Heart left ventricle (tissue), 16 donors: ENCODE measurements around the gene DAPL1. TPM values are rescaled to one million over a fixed set of nuclear protein-coding genes. Genes with fewer than 3 reads are reported as not detected.
A peak's percentile ranks its signal among the peaks of the same experiment; 100 is the strongest.

Experiments
- ATAC-seq, 4 donors: fragments of 200-7000 bp; cut with Tn5 transposase; one replicate each; pipeline ENCODE4 v1.9.1; 2020 to 2022; ENCODE audit warnings: moderate library complexity in 4 of 4, mild to moderate bottlenecking in 3 of 4, moderate number of reproducible peaks in 1 of 4
- DNase-seq, 5 donors: peaks; one replicate each; pipeline ENCODE4 v3.0.0-alpha.2; 2020
- H3K27ac ChIP-seq, 12 donors: fragments of 200-600 bp; sonication (generic) in 4 of 12; one replicate each; pipeline versions ENCODE4 v1.5.0 to v1.8.0; 2016 to 2022; ENCODE audit warnings: mild to moderate bottlenecking in 2 of 12
- H3K27me3 ChIP-seq, 9 donors: fragments of 200-600 bp; sonication (generic) in 2 of 9; one replicate each; pipeline versions ENCODE4 v1.5.1 to v1.8.0; 2016 to 2022; ENCODE audit warnings: mild to moderate bottlenecking in 3 of 9
- H3K36me3 ChIP-seq, 9 donors: fragments of 200-600 bp; sonication (generic) in 2 of 9; one replicate each; pipeline versions ENCODE4 v1.5.0 to v1.8.0; 2018 to 2022; ENCODE audit warnings: mild to moderate bottlenecking in 2 of 9
- H3K4me1 ChIP-seq, 12 donors: fragments of 200-600 bp; sonication (generic) in 4 of 12; one replicate each; pipeline versions ENCODE4 v1.5.0 to v1.8.0; 2016 to 2022; ENCODE audit warnings: mild to moderate bottlenecking in 3 of 12
- H3K4me3 ChIP-seq, 12 donors: fragments of 200-600 bp; sonication (generic) in 4 of 12; one replicate each; pipeline versions ENCODE4 v1.5.0 to v1.8.0; 2017 to 2022; ENCODE audit warnings: mild to moderate bottlenecking in 9 of 12, moderate library complexity in 4 of 12
- H3K9me3 ChIP-seq, 12 donors: fragments of 200-600 bp; sonication (generic) in 4 of 12; one replicate each; pipeline versions ENCODE4 v1.5.0 to v1.8.0; 2016 to 2022; ENCODE audit warnings: mild to moderate bottlenecking in 1 of 12
- CTCF ChIP-seq, 12 donors: fragments of 200-600 bp; sonication (generic) in 4 of 12; IDR thresholded peaks; one replicate each; pipeline versions ENCODE4 v1.5.0 to v1.8.0; 2018 to 2022; ENCODE audit warnings: antibody characterized with exemption in 12 of 12, mild to moderate bottlenecking in 5 of 12
- POLR2A ChIP-seq, 2 donors: fragments of 450-650 bp; IDR thresholded peaks; one replicate each; pipeline ENCODE4 v1.6.1; 2017; ENCODE audit warnings: antibody characterized with exemption in 2 of 2, mild to moderate bottlenecking in 2 of 2, moderate library complexity in 2 of 2
- WGBS, 4 donors: extraction: QIAGEN DNeasy Blood & Tissue Kit in 2 of 4; methylation state at CpG; one replicate each; pipeline versions ENCODE4 v1.1.5 to v1.1.7; 2013 to 2018; 5-methylcytosine and 5-hydroxymethylcytosine counted together
- intact Hi-C, 10 donors: fragments of 100-400 bp; cut with DNase I; formaldehyde crosslinking; loops; one replicate each; pipeline versions ENCODE4 v1.11.1 to v1.14.2; 2022
- polyA plus RNA-seq, 2 donors: library from polyadenylated mRNA; stranded (reverse); fragments of 200-250 nt; gene quantifications; one replicate each; pipeline ENCODE4 v1.2.3, GENCODE V29; 2013
- total RNA-seq, 9 donors: library from RNA; depleted of rRNA in 2 of 9; stranded (reverse); fragments of >200 nt in 2 of 9; fragmentation: NEBNext Ultra II Directional in 3 of 9; extraction: Animal tissue kit (Norgen Biotek cat#: 25700) in 3 of 9; gene quantifications; one replicate each; pipeline versions ENCODE4 v1.1.0 to v1.2.4, GENCODE V29; 2016 to 2023
- donor health status: ischemic (EF 13 %, LVEDD 7.1; RV severe dilation, severe dysfunction).
- donor health status: healthy with polysubstance abuse.
- donor health status: DM: no; HTN: yes; CAD: no.
- donor health status: DM: no; HTN: no; CAD: no.
- donor health status: ischemic (EF 25% LVEDD 6.9; RV normal size, moderate dysfunction).
- donor health status: ischemic (EF 25% LVEDD 5.7; RV mildly dilated, moderate dysfunction).
- donor health status: healthy.
- donor health status: DM: yes; HTN: yes; CAD: no.
- donor health status: ischemic (EF 35%, LVEDD 5.7; RV mildly dilated, moderate dysfunction).
- donor health status: nonischemic (EF 11% LVEDD 7.7; RV severe dilation, severe dysfunction).
- donor health status: DM: yes; HTN: yes; CAD: no.
- donor health status: PGD.
- donor health status: ischemic (EF 29% LVEDD 5.4; RV normal size, mild dysfunction).
- donor health status: nonischemic (EF 23%, LVEDD 6.1; RV moderate dilation, normal function).

Gene DAPL1
- total and polyA plus RNA-seq, 11 donors, result 1.3 TPM; not detected in 10

DNA sequence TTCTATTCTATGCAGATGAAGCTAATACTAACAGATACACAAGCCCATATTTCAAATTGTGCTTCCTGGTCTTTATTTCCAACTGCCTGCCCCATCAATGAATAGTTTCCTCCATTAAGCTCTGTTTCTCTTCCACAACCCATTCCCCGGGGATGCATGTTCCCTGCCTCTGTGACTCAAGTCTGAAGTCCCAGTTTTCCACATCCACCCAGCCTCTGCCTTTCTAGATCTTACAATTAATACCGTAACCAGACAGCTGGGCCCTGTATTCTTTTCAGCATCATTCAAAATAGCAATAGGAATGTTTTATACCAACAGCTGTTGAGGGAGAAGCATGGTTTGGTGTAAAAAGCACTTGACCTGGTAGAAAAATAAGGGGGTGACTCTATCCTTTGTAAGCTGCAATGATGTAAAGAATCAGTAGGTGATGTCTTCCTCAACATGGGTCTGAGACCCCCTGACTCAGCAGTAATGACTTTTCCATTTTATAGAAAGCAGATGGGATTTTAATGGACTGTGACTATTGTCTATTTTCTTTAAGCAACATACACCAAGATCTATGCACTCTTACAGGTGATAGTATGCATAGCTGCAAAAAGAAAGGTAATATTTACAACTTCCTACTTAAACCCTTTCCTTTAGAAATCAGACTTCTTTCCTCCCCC lies 46.1 kb upstream of the DAPL1 start:
- no peaks in the 10 kb centered on the region for H3K9me3 ChIP-seq
- no peak overlapping the region for H3K4me3 ChIP-seq
- intact Hi-C loops, result loop anchor here in 8 of 10 donors (5.0 to 10.0 kb wide), 6 partner anchors 74 to 724 kb away; partner anchors contain the start of genes CCDC148 (in 3 of the 8) and PKP4 (in 3 of the 8)
- no peak overlapping the region for H3K27ac ChIP-seq
- no peaks in the 10 kb centered on the region for H3K27me3 ChIP-seq
- H3K4me1 ChIP-seq, result peaks cover 3 to 39% (median 17%) of the 10 kb centered on the region in 12 donors
- DNase-seq (peak in 3 of 5 donors; percentile 37 to 59 (median 53)), ATAC-seq (peak in 3 of 4 donors; percentile 48 to 72 (median 52))
- no peaks in the 10 kb centered on the region for H3K36me3 ChIP-seq
- TF ChIP-seq POLR2A (IDR thresholded peaks at IDR 0.05) (no peak), CTCF (IDR thresholded peaks at IDR 0.05) (no peak)
- WGBS, 4 donors, result 63 to 75% (median 67%) methylated on average over 2 of the region's 2 CpGs

DNA sequence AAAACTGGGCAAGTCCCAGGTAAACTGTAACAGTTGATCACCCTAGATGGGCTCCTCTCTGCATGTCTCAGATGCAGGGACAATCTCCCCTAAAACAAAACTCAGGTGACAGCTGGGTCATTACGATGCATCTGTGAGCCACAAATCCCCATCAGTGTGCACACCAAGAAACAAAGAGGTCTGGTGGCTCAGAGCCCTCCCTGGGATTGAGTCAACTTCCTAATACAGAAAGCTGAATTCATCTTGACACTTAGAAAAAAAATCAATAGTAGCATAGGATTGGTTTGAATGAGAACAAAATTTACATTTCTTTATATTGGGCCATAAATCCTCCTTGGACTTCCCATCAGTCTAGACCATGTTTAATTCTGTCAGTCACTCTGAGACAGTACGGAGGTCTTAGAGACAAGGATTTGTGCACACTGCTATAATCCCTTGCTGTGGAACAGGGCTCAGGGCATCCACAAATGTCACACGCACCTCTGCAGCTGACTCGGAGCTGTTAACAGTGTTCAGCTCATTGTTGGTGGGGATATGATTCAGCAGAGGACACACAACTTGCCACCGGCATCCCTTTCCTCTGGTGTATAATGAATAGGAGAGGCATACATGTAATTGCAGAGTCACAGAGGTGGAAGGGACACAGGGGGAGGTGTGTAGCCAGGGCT lies 44.5 kb upstream of the DAPL1 start:
- Histone ChIP-seq H3K4me3 (no peak overlapping the region), H3K9me3 (no peaks in the 10 kb centered on the region), H3K36me3 (no peaks in the 10 kb centered on the region), H3K27me3 (no peaks in the 10 kb centered on the region), H3K4me1 (peaks cover 3 to 26% (median 11%) of the 10 kb centered on the region in 12 donors), H3K27ac (no peak overlapping the region)
- intact Hi-C loops, result loop anchor here (2.0 to 10.0 kb wide), 9 partner anchors 86 to 1253 kb away; partner anchors contain the start of genes CCDC148 (in 4 of the 10) and PKP4 (in 4 of the 10)
- 91 to 98% (median 93%) methylated on average over 5 of the region's 5 CpGs for WGBS, 4 donors
- no peak for ATAC-seq
- no peak for TF ChIP-seq CTCF (IDR thresholded peaks at IDR 0.05)
- TF ChIP-seq POLR2A (IDR thresholded peaks at IDR 0.05), result no peak
- no peak for DNase-seq

DNA sequence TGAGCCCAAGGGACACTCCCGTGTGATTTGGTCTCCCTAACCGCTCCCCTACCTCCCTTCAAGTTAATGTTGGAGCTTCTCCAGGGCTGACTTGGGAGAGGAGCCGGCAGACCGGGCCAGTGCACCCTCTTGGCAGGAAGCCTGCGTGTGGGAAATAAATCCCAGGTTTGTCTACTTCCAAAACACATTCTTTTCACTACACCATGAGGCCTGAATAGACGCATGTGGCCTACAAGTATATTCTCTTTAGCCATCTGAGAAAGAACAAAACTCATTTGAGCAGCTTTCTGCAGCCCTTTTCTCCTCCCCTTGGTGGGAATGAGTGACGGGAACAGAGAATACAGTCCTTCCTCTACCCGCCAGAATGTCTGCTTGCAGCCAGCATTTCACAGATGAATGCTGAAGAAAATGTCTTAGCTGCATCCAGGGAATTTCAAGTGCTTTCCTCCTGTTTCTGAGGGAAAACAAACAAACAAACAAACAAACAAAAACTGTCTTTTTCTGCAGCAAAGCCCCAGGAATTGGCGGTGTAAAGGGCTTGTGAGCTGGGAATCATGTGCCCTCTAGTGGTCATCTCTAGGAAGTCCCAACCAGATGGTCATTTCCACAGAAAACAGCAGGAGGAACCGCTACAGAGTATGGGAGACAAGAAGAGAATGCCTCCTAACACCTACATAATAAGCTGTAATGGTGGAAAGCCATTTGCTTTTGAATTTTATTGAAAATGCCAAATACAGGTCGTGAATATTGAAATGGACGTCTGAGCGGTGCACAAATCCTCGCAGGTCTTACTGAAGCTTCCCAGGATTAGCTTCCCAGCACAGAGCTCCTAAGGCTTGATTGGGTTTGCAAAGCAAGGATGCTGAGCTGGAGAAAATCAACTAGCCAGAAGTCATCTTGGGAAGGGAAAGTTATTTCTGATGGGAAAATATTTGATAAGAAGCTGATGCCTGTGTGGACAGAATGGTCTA lies 41.2 kb upstream of the DAPL1 start:
- 14 to 19% (median 16%) methylated on average over 14 of the region's 14 CpGs for WGBS, 4 donors
- intact Hi-C loops, result loop anchor here (1.0 to 10.0 kb wide), 10 partner anchors 89 to 1257 kb away; partner anchors contain the start of genes CCDC148 (in 4 of the 10) and PKP4 (in 4 of the 10)
- ATAC-seq, result peak; percentile 77 to 94 (median 86)
- DNase-seq, result peak in 3 of 5 donors; percentile 45 to 52 (median 47)
- no peaks in the 10 kb centered on the region for H3K36me3 ChIP-seq
- peak overlapping the region in 11 of 12 donors; percentile 7 to 52 (median 31) for H3K4me3 ChIP-seq
- H3K9me3 ChIP-seq, result peaks cover 0 to 11% (median 0%) of the 10 kb centered on the region in 12 donors
- peak overlapping the region in 4 of 12 donors; percentile 0 to 56 (median 18) for H3K27ac ChIP-seq
- no peaks in the 10 kb centered on the region for H3K27me3 ChIP-seq
- H3K4me1 ChIP-seq, result peaks cover 0 to 12% (median 8%) of the 10 kb centered on the region in 12 donors
- TF ChIP-seq POLR2A (IDR thresholded peaks at IDR 0.05) (no peak), CTCF (IDR thresholded peaks at IDR 0.05) (peak; percentile 81 to 96 (median 90))
